Endodermal cell (in vitro differentiated cells): ENCODE data around the gene JRKL. TPM values are rescaled to one million over a fixed set of nuclear protein-coding genes. Genes with fewer than 3 reads are reported as not detected.
"Not testable (repeated sequence)": the region's sequence is repeated elsewhere in the genome, so short reads cannot be mapped to it uniquely, and the experiment has no call there.

Experiments used
- DNase-seq: peaks from one replicate; pipeline ENCODE4 v3.0.0-alpha.2; 2017
- H3K27ac ChIP-seq: 2 replicates; pipeline ENCODE4 v1.5.1; 2013; ENCODE audit warnings: mild to moderate bottlenecking, low read depth, low read length, moderate library complexity
- H3K27me3 ChIP-seq: 2 replicates; pipeline ENCODE4 v1.6.1; 2013; ENCODE audit warnings: mild to moderate bottlenecking, low read length, moderate library complexity; ENCODE audit not compliant: insufficient read depth, control insufficient read depth, poor library complexity, severe bottlenecking
- H3K36me3 ChIP-seq: 2 replicates; pipeline ENCODE4 v1.7.0; 2013; ENCODE audit warnings: mild to moderate bottlenecking, low read length, moderate library complexity; ENCODE audit not compliant: control insufficient read depth, insufficient read depth
- H3K4me1 ChIP-seq: one replicate; pipeline ENCODE4 v1.7.0; 2013; ENCODE audit warnings: low read length; ENCODE audit not compliant: control insufficient read depth, insufficient read depth
- H3K4me3 ChIP-seq: 2 replicates; pipeline ENCODE4 v1.5.1; 2013; ENCODE audit warnings: mild to moderate bottlenecking, low read length, moderate library complexity
- H3K9ac ChIP-seq: 2 replicates; pipeline ENCODE4 v1.6.1; 2013; ENCODE audit warnings: mild to moderate bottlenecking, low read length, moderate library complexity; ENCODE audit not compliant: poor library complexity, severe bottlenecking; ENCODE audit errors: extremely low read depth
- H3K9me3 ChIP-seq: 2 replicates; pipeline ENCODE4 v1.6.1; 2013; ENCODE audit warnings: mild to moderate bottlenecking, low read length, moderate library complexity; ENCODE audit not compliant: control insufficient read depth
- H3K27ac Mint-ChIP-seq: 2 replicates; pipeline ENCODE4 v1.8.0; 2020; ENCODE audit warnings: mixed read lengths
- H3K27me3 Mint-ChIP-seq: 2 replicates; pipeline ENCODE4 v1.8.0; 2021; ENCODE audit warnings: mild to moderate bottlenecking, mixed read lengths; ENCODE audit not compliant: insufficient read depth
- H3K36me3 Mint-ChIP-seq: 2 replicates; pipeline ENCODE4 v1.8.0; 2020; ENCODE audit warnings: low read depth, mixed read lengths
- H3K4me1 Mint-ChIP-seq: 2 replicates; pipeline ENCODE4 v1.8.0; 2020; ENCODE audit warnings: mixed read lengths
- H3K4me3 Mint-ChIP-seq: 2 replicates; pipeline ENCODE4 v1.8.0; 2020; ENCODE audit warnings: mild to moderate bottlenecking, moderate library complexity, mixed read lengths
- H3K9me3 Mint-ChIP-seq: 2 replicates; pipeline ENCODE4 v1.8.0; 2020; ENCODE audit warnings: mild to moderate bottlenecking, mixed read lengths
- WGBS, 2 experiments: methylation state at CpG; one replicate each; pipeline versions ENCODE4 v1.1.5 to v1.1.7; 2013; ENCODE audit warnings: missing lambda C conversion rate in 2 of 2, mixed read lengths in 1 of 2; ENCODE audit not compliant: insufficient coverage in 1 of 2, insufficient read length in 1 of 2; 5-methylcytosine and 5-hydroxymethylcytosine counted together
- total RNA-seq, 2 donors: library from RNA; stranded (reverse); fragmentation: NEBNext Ultra II Directional in 1 of 2; extraction: Animal tissue kit (Norgen Biotek cat#: 25700) in 1 of 2; gene quantifications; 2 replicates in 1 of 2; 3 replicates in 1 of 2; pipeline ENCODE4 v1.2.1, GENCODE V29; 2021
- TF ChIP-seq, protein P1 (sequence below): fragments of 200-600 bp; sonication (generic); conservative IDR thresholded peaks from 2 replicates; pipeline ENCODE4 v1.5.0; 2021; ENCODE audit warnings: antibody characterized with exemption, mild to moderate bottlenecking

The JRKL gene
- total RNA-seq, 2 donors from 2014 or later, result 6.2 to 8.4 TPM

- TF ChIP-seq, protein P1, sequence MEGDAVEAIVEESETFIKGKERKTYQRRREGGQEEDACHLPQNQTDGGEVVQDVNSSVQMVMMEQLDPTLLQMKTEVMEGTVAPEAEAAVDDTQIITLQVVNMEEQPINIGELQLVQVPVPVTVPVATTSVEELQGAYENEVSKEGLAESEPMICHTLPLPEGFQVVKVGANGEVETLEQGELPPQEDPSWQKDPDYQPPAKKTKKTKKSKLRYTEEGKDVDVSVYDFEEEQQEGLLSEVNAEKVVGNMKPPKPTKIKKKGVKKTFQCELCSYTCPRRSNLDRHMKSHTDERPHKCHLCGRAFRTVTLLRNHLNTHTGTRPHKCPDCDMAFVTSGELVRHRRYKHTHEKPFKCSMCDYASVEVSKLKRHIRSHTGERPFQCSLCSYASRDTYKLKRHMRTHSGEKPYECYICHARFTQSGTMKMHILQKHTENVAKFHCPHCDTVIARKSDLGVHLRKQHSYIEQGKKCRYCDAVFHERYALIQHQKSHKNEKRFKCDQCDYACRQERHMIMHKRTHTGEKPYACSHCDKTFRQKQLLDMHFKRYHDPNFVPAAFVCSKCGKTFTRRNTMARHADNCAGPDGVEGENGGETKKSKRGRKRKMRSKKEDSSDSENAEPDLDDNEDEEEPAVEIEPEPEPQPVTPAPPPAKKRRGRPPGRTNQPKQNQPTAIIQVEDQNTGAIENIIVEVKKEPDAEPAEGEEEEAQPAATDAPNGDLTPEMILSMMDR, result no peak
Measured at GRCh38 chr11:96396637-96397036, 6.8 kb downstream of the JRKL start.

GRCh38 chr11:96397863-96398262 lies 8.1 kb downstream of the JRKL start:
- H3K27ac Mint-ChIP-seq, result no peak overlapping the region
- DNase-seq, result no peak

More at GRCh38 chr11:96396637-96397036, 6.8 kb downstream of the JRKL start:
- peaks cover 5% of the 10 kb centered on the region for H3K36me3 Mint-ChIP-seq
- WGBS, 2 experiments, result 87 to 94% methylated on average over 3 to 4 of the region's 4 CpGs
- Histone ChIP-seq H3K4me1 (no peaks in the 10 kb centered on the region), H3K27me3 (no peaks in the 10 kb centered on the region), H3K4me3 (no peak overlapping the region), H3K27ac (no peak overlapping the region), H3K9me3 (peaks cover 8% of the 10 kb centered on the region), H3K9ac (no peak overlapping the region), H3K36me3 (peaks cover 6% of the 10 kb centered on the region)
- H3K4me1 Mint-ChIP-seq, result peaks cover 5% of the 10 kb centered on the region
- H3K4me3 Mint-ChIP-seq, result no peak overlapping the region
- H3K27ac Mint-ChIP-seq, result no peak overlapping the region
- H3K27me3 Mint-ChIP-seq, result no peaks in the 10 kb centered on the region
- no peak for DNase-seq
- peaks cover under 1% of the 10 kb centered on the region for H3K9me3 Mint-ChIP-seq

DNA sequence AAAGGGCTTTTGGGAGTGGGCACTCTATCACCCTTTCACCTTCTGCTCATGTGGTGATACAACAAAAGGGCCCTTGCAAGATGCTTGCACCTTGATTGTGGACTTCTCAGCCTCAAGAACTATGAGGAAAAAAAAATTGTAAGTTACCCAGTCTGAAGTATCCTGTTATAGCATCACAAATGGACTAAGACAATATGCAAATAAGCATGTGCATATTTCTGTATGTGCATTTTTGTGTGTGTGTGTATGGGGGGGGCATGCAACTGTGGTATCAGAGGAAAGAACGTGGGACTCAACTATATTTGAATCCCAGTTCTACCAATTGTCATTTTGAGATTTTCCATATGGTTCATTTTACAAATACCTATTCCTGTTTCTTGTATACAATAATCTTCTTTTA lies 10.9 kb downstream of the JRKL start:
- TF ChIP-seq, protein P1, result no peak
- H3K36me3 Mint-ChIP-seq, result no peaks in the 10 kb centered on the region
- Histone ChIP-seq H3K9ac (no peak overlapping the region), H3K27ac (no peak overlapping the region), H3K4me3 (no peak overlapping the region), H3K27me3 (no peaks in the 10 kb centered on the region), H3K9me3 (no peaks in the 10 kb centered on the region), H3K4me1 (no peaks in the 10 kb centered on the region), H3K36me3 (no peaks in the 10 kb centered on the region)
- WGBS, 2 experiments, result 75% methylated on average over 1 of the region's 1 CpG; no CpG with 5 or more reads in 1 of the 2 experiments
- DNase-seq, result no peak
- H3K4me1 Mint-ChIP-seq, result peaks cover 5% of the 10 kb centered on the region
- H3K4me3 Mint-ChIP-seq, result no peak overlapping the region
- H3K9me3 Mint-ChIP-seq, result no peaks in the 10 kb centered on the region
- no peak overlapping the region for H3K27ac Mint-ChIP-seq
- H3K27me3 Mint-ChIP-seq, result no peaks in the 10 kb centered on the region

More at GRCh38 chr11:96397863-96398262, 8.1 kb downstream of the JRKL start:
- H3K4me3 Mint-ChIP-seq, result no peak overlapping the region
- no peak overlapping the region for H3K27ac ChIP-seq
- TF ChIP-seq, protein P1, result no peak
- no peaks in the 10 kb centered on the region for H3K27me3 ChIP-seq
- WGBS, 2 experiments, result 94 to 100% methylated on average over 1 to 3 of the region's 3 CpGs
- H3K4me1 ChIP-seq, result no peaks in the 10 kb centered on the region
- H3K4me3 ChIP-seq, result no peak overlapping the region
- H3K27me3 Mint-ChIP-seq, result no peaks in the 10 kb centered on the region
- H3K4me1 Mint-ChIP-seq, result peaks cover 5% of the 10 kb centered on the region
- no peaks in the 10 kb centered on the region for H3K36me3 Mint-ChIP-seq
- H3K9me3 Mint-ChIP-seq, result no peaks in the 10 kb centered on the region
- H3K9me3 ChIP-seq, result no peaks in the 10 kb centered on the region
- H3K9ac ChIP-seq, result no peak overlapping the region
- H3K36me3 ChIP-seq, result no peaks in the 10 kb centered on the region

GRCh38 chr11:96411412-96411811 lies 21.6 kb downstream of the JRKL start:
- DNase-seq, H3K36me3 ChIP-seq, H3K9ac ChIP-seq, H3K4me1 ChIP-seq, H3K9me3 ChIP-seq, H3K27ac ChIP-seq, H3K36me3 Mint-ChIP-seq, H3K27me3 Mint-ChIP-seq, H3K27me3 ChIP-seq, H3K4me1 Mint-ChIP-seq: not testable (repeated sequence)
- Mint-ChIP-seq H3K9me3 (peaks cover 13% of the 10 kb centered on the region), H3K4me3 (peak overlapping the region; percentile 64), H3K27ac (peak overlapping the region; percentile 91)
- peak overlapping the region; percentile 59 for H3K4me3 ChIP-seq
- 55 to 75% methylated on average over 4 to 17 of the region's 18 CpGs for WGBS, 2 experiments
